Smooth muscle cell (in vitro differentiated cells): Measurements from ENCODE around the gene NAA20. TPM values are rescaled to one million over a fixed set of nuclear protein-coding genes. Genes with fewer than 3 reads are reported as not detected.

Source experiments
- DNase-seq: peaks from one replicate; lab custom pipeline; 2025; ENCODE audit not compliant: unreplicated experiment; lab: John Stamatoyannopoulos, UW
- H2AFZ ChIP-seq: fragments of 200-600 bp; sonication (generic); 2 replicates; pipeline ENCODE4 v1.6.0; 2016; ENCODE audit warnings: antibody characterized with exemption, low read depth, mild to moderate bottlenecking
- H3F3A ChIP-seq: fragments of 200-600 bp; sonication (generic); 2 replicates; pipeline ENCODE4 v1.6.0; 2017; ENCODE audit warnings: antibody characterized with exemption, low read depth
- H3K27ac ChIP-seq: fragments of 200-600 bp; sonication (generic); 2 replicates; pipeline ENCODE4 v1.5.1; 2016; ENCODE audit warnings: low read depth, mild to moderate bottlenecking
- H3K27me3 ChIP-seq: fragments of 200-600 bp; sonication (generic); 2 replicates; pipeline ENCODE4 v1.6.1; 2016; ENCODE audit warnings: low read depth, mild to moderate bottlenecking
- H3K36me3 ChIP-seq: fragments of 200-600 bp; sonication (generic); 2 replicates; pipeline ENCODE4 v1.5.1; 2016; ENCODE audit warnings: low read depth
- H3K4me1 ChIP-seq: fragments of 200-600 bp; sonication (generic); 2 replicates; pipeline ENCODE4 v1.5.1; 2016; ENCODE audit warnings: low read depth
- H3K4me2 ChIP-seq: fragments of 200-600 bp; sonication (generic); 2 replicates; pipeline ENCODE4 v1.6.0; 2016; ENCODE audit warnings: mild to moderate bottlenecking
- H3K4me3 ChIP-seq: fragments of 200-600 bp; sonication (generic); 2 replicates; pipeline ENCODE4 v1.5.1; 2016; ENCODE audit warnings: mild to moderate bottlenecking
- H3K79me2 ChIP-seq: fragments of 200-600 bp; sonication (generic); 2 replicates; pipeline ENCODE4 v1.6.0; 2016; ENCODE audit warnings: low read depth, mild to moderate bottlenecking
- H3K9ac ChIP-seq: fragments of 200-600 bp; sonication (generic); 2 replicates; pipeline ENCODE4 v1.6.0; 2016; ENCODE audit warnings: low read depth
- H3K9me3 ChIP-seq: fragments of 200-600 bp; sonication (generic); replicated peaks from 2 replicates; pipeline ENCODE4 v1.5.1; 2016; ENCODE audit warnings: low read depth
- H4K20me1 ChIP-seq: fragments of 200-600 bp; sonication (generic); 2 replicates; pipeline ENCODE4 v1.6.0; 2016; ENCODE audit warnings: low read depth
- WGBS: methylation state at CpG from one replicate; pipeline ENCODE4 v1.1.7; 2016; ENCODE audit warnings: low lambda C conversion rate; 5-methylcytosine and 5-hydroxymethylcytosine counted together
- polyA plus RNA-seq: library from polyadenylated mRNA; unstranded; fragments of >200 nt; fragmentation: Nextera tagmentation; extraction: Ambion mirVana; gene quantifications from 2 replicates; pipeline ENCODE4 v1.2.1, GENCODE V29; 2016
- total RNA-seq: library from RNA; depleted of rRNA; stranded (reverse); fragments of >200 nt; gene quantifications from 2 replicates; pipeline ENCODE4 v1.2.3, GENCODE V29; 2014
- TF ChIP-seq, protein P1 (sequence below): fragments of 200-600 bp; sonication (generic); IDR thresholded peaks from 2 replicates; pipeline ENCODE4 v1.5.1; 2017; ENCODE audit warnings: borderline replicate concordance, mild to moderate bottlenecking, antibody characterized with exemption; ENCODE audit not compliant: insufficient read depth, poor library complexity, severe bottlenecking

The NAA20 gene
- total and polyA plus RNA-seq, 2 experiments from 2014 or later, result 49.4 to 96.9 TPM

DNA sequence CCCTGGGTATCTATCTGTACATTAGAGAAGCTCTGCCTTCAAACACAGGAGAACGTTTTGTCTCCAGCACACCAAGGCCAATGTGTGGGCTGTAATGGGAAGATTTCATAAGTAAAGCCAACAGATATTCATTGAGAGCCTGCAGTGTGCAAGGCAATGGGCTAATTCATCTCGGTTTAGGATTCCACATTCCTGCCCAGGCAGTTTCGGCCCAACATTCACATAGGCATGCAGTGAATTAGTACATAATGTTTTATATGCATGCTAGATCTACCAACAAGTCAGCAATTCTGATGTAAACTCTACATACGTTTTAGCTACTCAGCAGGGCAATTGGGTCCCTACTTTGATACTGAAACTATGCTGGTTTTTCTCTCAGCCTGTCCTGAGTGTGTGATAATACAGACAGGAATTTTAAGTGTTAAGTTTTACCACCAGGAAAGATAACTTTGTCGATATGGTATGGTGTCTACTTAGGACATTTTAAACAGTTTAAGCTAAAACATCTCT, 46.9 kb upstream of the NAA20 start:
- H2AFZ ChIP-seq, result no peak overlapping the region
- no peaks in the 10 kb centered on the region for H3K79me2 ChIP-seq
- H3K4me2 ChIP-seq, result peak overlapping the region; percentile 53
- DNase-seq, result no peak
- H4K20me1 ChIP-seq, result no peaks in the 10 kb centered on the region
- H3K9ac ChIP-seq, result no peak overlapping the region
- no peaks in the 10 kb centered on the region for H3K27me3 ChIP-seq
- H3K36me3 ChIP-seq, result no peaks in the 10 kb centered on the region
- peaks cover 7% of the 10 kb centered on the region for H3K4me1 ChIP-seq
- peaks cover 16% of the 10 kb centered on the region for H3F3A ChIP-seq
- peak overlapping the region; percentile 34 for H3K27ac ChIP-seq
- no peak overlapping the region for H3K4me3 ChIP-seq
- TF ChIP-seq, protein P1, sequence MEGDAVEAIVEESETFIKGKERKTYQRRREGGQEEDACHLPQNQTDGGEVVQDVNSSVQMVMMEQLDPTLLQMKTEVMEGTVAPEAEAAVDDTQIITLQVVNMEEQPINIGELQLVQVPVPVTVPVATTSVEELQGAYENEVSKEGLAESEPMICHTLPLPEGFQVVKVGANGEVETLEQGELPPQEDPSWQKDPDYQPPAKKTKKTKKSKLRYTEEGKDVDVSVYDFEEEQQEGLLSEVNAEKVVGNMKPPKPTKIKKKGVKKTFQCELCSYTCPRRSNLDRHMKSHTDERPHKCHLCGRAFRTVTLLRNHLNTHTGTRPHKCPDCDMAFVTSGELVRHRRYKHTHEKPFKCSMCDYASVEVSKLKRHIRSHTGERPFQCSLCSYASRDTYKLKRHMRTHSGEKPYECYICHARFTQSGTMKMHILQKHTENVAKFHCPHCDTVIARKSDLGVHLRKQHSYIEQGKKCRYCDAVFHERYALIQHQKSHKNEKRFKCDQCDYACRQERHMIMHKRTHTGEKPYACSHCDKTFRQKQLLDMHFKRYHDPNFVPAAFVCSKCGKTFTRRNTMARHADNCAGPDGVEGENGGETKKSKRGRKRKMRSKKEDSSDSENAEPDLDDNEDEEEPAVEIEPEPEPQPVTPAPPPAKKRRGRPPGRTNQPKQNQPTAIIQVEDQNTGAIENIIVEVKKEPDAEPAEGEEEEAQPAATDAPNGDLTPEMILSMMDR, result no peak
- 3% methylated on average over 5 of the region's 5 CpGs for WGBS
- H3K9me3 ChIP-seq, result no peaks in the 10 kb centered on the region

DNA sequence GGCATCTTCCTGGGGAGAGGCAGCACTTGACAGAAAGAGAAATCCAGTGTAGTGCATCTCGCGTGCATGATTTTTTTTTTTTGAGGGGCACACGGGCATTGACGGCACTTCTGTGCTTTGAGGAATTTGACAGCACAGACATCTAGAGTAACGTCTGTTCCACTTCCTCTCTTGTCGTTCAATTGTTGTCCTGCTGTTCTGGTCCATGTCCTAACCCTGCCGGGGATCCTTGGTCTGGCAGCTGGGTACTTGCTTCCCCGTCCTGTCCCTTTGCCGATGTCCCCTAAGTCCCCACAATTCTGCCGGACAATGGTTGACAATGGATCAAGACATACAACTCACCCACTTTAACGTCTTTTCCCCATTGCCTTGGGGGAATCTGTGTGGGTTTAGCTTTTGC, 46.0 kb upstream of the NAA20 start:
- peak overlapping the region; percentile 53 for H3K4me2 ChIP-seq
- peaks cover 24% of the 10 kb centered on the region for H3F3A ChIP-seq
- no peak for DNase-seq
- H3K27me3 ChIP-seq, result no peaks in the 10 kb centered on the region
- WGBS, result 64% methylated on average over 11 of the region's 11 CpGs
- TF ChIP-seq, protein P1, result no peak
- no peak overlapping the region for H2AFZ ChIP-seq
- H4K20me1 ChIP-seq, result no peaks in the 10 kb centered on the region
- no peak overlapping the region for H3K9ac ChIP-seq
- peaks cover 6% of the 10 kb centered on the region for H3K79me2 ChIP-seq
- H3K27ac ChIP-seq, result peak overlapping the region; percentile 34
- no peaks in the 10 kb centered on the region for H3K9me3 ChIP-seq
- no peak overlapping the region for H3K4me3 ChIP-seq
- H3K4me1 ChIP-seq, result peaks cover 8% of the 10 kb centered on the region
- H3K36me3 ChIP-seq, result no peaks in the 10 kb centered on the region

DNA sequence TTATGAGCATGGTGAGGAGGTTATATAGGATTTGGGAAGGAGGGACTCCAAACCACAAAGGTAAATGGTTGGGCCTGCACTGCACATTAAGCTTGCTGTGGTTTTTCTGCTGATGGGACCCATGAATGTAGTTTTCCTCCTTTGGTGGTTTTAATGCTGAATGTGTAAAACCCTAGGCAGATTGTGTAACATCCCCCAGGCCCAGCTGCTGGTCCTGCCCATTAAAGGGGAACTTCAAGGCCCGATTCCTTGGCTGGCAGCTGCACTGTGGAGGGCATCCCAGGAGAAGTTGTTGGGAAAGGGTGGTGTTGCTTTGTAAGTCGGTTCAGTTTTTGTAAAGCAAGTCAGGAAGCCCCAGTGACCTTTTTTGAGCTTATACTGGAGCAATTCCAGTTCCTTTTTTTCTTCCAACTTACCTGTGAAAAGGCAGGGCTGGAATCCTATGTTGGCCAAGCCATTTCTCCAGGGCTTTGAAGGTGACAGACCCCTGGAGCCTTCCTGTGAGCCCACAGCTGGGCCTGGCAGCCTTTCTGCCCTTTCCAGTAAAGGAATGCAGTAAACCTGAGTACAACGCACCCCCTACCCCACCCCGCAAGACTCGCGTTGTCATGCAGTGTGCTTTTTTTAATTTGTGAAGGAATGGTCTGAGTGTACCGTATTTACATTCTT, 43.1 kb upstream of the NAA20 start:
- Histone ChIP-seq H3F3A (peaks cover 51% of the 10 kb centered on the region), H3K4me2 (peak overlapping the region; percentile 89), H3K4me3 (peak overlapping the region; percentile 56), H3K36me3 (no peaks in the 10 kb centered on the region), H3K27me3 (no peaks in the 10 kb centered on the region), H3K27ac (peak overlapping the region; percentile 97), H3K79me2 (peaks cover 30% of the 10 kb centered on the region), H3K4me1 (peaks cover 27% of the 10 kb centered on the region), H3K9me3 (no peaks in the 10 kb centered on the region), H2AFZ (no peak overlapping the region), H3K9ac (peak overlapping the region; percentile 87), H4K20me1 (peaks cover 8% of the 10 kb centered on the region)
- DNase-seq, result no peak
- TF ChIP-seq, protein P1, result no peak
- 5% methylated on average over 7 of the region's 7 CpGs for WGBS
